Posterior cingulate gyrus (tissue), 11 donors: ENCODE data around the gene CAPN3.

Source experiments
- DNase-seq, 10 donors: peaks; one replicate each; pipeline versions ENCODE4 v3.0.0 to v3.0.0-alpha.2; 2020 to 2021; ENCODE audit warnings: mixed read lengths in 3 of 10
- intact Hi-C: fragments of 100-400 bp; cut with DNase I; formaldehyde crosslinking; loops from one replicate; pipeline ENCODE4 v1.15.1; 2023

The CAPN3 gene

DNA sequence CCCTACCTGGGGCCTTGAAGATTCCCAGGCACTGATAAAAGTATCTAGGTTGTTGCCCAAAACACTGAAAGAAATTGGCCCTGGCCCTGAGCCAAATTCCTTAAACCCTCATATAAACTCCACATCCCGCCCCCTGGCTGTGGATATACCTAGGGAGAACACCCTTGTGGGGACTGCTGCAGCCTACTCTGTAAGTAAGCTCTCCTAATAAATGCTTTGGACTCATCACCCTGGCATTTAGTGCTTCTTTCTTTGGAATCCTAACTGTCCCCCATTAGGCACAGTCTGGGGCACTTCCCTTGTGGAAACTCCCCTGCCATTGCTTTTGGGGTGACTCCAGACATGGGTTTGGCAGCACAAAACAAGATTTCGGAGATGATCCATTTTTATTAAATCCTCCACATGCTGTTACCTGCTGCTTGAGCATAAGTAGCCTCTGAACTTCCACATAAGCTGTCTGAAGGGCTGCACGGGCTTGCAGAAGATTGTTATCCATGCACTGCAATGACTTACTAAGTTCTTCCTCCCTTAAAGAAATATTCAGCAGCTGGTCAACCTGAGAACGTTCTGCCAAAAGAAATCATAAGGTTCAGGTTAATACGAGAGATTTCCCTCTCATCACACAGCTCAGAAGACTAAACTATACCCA, 85.2 kb downstream of the CAPN3 start:
- DNase-seq: no peak
- intact Hi-C loops: no loop called here

DNA sequence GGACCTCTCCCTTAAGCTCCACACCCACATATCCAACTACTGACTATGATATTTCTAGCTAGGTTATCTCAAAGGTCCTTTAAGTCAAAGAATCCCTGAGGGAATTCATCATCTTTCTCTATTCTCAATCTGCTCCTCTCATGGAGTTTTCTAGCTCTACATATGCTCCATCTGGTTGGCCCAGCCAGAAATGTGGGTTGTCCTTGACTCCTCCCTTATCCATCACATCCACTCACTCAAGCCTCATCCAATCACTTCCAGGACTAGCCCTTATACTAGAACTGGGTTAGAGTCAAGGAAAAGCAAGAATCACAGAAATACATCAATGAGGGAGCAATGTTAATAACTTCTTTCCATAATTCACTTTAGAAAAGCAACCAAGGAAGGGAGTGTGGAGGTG, 86.2 kb downstream of the CAPN3 start:
- no peak for DNase-seq
- intact Hi-C loops: no loop called here

DNA sequence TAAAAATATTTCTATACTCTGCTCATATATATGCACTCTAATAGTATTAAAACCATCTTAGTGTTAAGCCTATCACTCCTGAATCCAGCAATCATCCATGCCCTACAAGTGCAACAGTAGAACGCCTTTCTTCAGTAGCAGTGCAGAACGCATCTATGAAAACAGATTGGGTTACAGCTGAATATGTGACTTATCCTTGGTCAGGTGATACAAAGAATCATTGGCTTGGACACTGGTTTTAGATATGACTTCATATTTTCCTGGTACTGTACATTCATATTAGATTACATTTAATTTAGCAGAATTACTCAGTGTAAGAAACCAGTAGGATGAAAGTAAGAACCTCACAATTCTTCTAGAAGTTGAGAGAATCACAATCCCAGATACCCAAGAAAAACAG, 88.3 kb downstream of the CAPN3 start:
- DNase-seq: no peak
- intact Hi-C loops: no loop called here

DNA sequence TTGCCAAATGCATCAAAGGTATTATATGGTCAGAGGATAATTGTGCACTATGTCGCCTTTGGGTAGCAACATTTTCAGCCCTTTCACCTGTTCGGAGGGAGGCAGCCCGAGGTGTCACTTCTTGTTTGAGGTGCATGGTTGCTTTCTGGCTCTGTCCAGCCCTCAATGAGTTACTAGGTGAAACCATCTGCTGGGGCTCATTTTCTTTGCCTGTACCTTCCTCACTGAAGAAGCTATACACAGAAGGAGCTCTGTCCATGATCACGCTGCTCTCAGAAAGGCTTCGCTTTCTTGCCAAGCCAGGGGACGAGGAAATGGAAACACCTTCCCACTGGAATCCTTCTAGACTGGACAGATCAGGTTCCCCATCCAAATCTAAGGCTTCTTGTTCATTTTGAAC, 89.0 kb downstream of the CAPN3 start:
- intact Hi-C loops: no loop called here
- DNase-seq: no peak

DNA sequence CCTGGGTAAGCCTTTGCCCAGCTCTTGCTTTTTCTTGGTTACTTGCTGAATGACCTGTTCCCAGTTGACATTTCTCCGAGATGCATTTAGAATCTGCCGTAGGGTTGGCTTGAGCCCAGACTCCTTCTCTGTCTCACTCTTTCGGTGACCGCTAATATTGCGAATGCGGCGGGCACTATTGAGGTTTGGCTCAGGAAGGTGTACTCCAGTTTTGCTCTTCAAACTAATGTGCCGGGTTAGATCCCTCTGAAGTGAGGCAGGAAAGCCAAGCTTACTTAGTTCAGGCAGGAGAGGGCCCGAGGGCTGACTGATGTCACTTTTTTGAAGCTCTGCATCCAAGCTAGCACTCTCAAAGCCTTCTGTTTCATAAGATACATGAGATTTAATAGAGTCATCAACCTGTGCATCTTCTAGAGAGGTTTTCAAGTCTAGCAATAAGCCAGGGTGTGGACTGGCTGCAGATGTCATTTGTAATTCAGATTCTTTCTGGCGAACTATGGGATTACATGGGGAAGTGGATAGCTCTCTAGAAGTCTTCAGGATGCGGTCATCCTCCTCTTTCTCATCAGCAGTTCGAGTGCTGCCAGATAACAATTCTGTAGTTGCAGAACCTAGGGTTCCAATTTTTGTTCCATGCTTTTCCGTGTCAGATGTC, 90.6 kb downstream of the CAPN3 start:
- intact Hi-C loops: no loop called here
- DNase-seq: no peak

DNA sequence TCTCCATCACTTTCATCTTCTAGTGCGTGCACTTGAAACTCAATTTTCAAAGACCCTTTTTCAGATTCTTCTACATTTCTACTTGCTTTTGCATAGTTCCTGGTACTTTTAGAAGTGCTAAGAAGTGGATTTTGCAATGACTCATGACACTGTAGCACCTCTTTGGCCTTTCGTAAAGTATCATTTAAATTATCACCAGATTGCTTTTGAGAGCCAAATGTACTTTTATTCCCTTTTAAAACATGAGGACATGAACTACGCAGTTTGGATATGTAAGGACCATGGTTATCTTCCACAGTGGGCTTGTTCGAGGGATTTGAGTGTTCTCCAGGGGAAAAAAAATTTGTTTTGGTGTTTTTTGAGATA, 91.1 kb downstream of the CAPN3 start:
- no peak for DNase-seq
- intact Hi-C loops: no loop called here

DNA sequence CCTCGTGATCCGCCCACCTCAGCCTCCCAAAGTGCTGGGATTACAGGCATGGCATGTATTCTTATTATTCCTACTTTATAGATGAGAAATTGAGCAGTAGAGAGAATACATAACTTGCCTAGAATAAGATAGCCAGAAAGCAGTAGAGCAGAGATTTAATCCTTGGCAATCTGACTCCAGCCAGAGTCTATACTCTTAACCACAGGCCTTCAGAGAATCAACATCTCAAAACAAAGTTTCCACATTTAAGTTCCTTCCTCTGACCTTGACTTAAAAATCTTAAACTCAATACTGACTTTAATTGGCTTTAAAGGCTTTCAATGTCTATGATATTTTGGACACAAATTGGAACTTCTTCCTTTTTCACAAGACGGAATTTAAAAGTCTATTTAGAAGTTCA, 94.5 kb downstream of the CAPN3 start:
- intact Hi-C loops: no loop called here
- DNase-seq: no peak

DNA sequence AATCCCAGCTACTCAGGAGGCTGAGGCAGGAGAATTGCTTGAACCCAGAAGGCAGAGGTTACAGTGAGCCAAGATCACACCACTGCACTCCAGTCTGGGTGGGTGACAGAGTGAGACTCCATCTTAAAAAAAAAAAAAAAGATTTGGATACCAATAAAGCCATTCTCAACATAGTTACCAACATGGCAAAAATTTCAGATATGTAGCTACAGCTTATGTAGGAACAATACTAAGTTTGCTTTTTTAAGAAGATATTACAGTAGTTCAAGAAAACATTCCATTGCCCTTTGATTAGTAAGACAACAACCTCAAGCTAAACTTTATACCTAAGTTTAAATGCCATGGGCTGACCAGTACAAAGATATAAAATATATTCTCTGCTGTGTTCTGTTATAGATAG, 97.2 kb downstream of the CAPN3 start:
- no peak for DNase-seq

DNA sequence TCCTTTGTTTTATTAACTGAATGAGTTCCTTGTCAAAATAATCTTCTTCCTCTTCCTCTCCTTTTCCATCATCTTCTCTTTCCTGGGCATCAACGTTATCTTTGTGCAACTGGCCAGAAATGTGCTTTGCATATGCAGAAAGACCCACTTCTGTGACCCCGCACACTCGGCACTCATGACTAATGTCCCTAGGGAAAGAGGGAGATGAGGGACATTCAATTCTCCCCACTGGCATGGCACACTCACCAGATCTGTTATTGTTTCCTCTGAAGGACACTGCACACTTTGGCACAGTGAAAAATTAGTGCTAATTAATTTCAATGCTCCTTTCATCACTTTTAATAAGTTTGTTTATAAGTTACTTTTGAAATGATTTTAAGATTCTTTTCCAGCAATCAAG, 97.7 kb downstream of the CAPN3 start:
- no peak for DNase-seq
- intact Hi-C loops: no loop called here

More for the DNA sequence above, 97.2 kb downstream of the CAPN3 start:
- intact Hi-C loops: no loop called here

DNA sequence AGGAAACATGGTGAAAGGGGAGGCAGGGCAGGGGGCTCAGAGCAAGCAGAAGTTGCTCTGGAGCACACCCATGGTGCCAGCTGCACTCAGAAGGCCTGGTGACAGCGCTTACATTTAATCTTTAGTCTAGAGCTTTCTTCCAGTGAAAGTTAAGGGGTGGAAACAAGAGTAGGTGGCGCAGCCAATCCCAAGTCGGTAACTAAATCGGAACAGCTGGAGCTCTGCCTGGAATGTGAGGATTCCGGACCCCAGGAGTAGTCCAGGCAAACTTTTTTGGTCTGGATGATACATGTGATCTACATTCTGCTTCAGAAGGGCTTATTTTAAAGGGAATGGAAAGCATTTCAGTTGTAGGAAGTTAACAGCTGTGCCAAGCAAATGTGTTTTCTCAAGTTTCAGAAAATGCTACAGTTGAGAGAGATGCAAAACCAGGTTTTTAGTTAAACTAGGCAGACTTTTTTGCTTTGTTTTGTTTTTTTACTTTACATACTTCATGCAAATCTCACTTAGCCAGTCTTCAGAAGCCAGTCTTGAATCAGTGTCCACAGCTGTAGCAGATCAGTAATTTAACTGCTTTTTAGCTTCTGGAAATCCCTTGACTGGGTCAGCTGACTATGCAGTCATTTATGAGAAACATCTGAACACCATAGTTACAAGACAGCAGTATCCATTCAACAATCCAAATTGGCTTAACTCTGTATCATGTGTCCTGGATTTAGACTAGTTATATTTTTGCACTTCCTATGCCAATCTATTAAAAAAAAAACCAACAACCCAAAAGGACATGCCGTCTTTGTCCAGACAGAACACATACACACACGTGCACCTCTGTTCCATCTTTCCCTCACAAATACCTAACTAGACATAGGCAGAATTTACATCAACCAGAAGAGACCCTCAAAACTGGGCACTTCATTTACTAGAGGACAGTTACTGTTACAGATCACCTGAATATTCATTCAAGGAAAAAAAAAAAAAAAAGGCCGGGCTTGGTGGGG, 98.4 kb downstream of the CAPN3 start:
- peak in 5 of 10 donors; percentile 9 to 80 (median 13) for DNase-seq
- intact Hi-C loops: no loop called here

DNA sequence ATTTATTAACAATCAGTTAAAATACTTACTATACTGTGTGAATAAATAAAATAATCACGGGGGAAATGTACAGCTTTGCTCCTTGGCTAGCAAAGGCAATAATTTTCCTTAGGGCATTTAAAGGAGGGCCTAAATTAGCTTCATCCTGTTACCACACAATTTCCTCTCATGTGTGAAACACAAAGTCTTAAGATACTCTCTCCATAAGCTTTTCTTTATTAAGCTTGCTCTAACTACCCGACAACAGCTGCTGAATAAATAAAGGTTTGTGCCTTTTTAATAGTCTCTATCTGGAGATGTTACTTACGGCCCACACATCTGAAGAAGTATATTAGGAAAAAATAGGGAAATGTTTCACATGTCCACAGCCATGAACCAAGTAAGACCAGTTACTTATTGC, 102.0 kb downstream of the CAPN3 start:
- no peak for DNase-seq
- intact Hi-C loops: loop anchor here (10.0 kb wide), 1 partner anchor 56 kb away; no protein-coding TSS in a partner anchor
